GM19395 (cell line): ENCODE results near the gene GSG1L2.

Experiments used
- ATAC-seq: cut with Tn5 transposase; IDR thresholded peaks from one replicate; pipeline ENCODE4 v1.9.1; 2021; ENCODE audit warnings: mild to moderate bottlenecking, moderate library complexity; ENCODE audit not compliant: unreplicated experiment

GSG1L2 gene

GRCh38 chr17:9821921-9822320, at the start of gene GSG1L2:
TSS of gene GSG1L2 (minus strand) at chr17:9822079. CDS start at chr17:9822071, 8 bp downstream.
- ATAC-seq: no peak

- ATAC-seq: no peak
These were observed 46.7 kb upstream of the GSG1L2 start for GRCh38 chr17:9868552-9868951.

GRCh38 chr17:9865586-9865985, 43.7 kb upstream of the GSG1L2 start:
- ATAC-seq: no peak

GRCh38 chr17:9862949-9863348, 41.1 kb upstream of the GSG1L2 start:
- ATAC-seq: no peak

GRCh38 chr17:9862220-9862619, 40.3 kb upstream of the GSG1L2 start:
- no peak for ATAC-seq

GRCh38 chr17:9860851-9861250, 39.0 kb upstream of the GSG1L2 start:
- ATAC-seq: no peak

GRCh38 chr17:9859781-9860180, 37.9 kb upstream of the GSG1L2 start:
- no peak for ATAC-seq

- no peak for ATAC-seq
These were observed 33.2 kb upstream of the GSG1L2 start for GRCh38 chr17:9855036-9855435.

GRCh38 chr17:9854255-9854654, 32.4 kb upstream of the GSG1L2 start:
- no peak for ATAC-seq

GRCh38 chr17:9850151-9850550, 28.3 kb upstream of the GSG1L2 start:
- ATAC-seq: no peak

GRCh38 chr17:9845306-9845705, 23.4 kb upstream of the GSG1L2 start:
- no peak for ATAC-seq

GRCh38 chr17:9844153-9844552, 22.3 kb upstream of the GSG1L2 start:
- ATAC-seq: no peak

GRCh38 chr17:9843152-9844010, 21.5 kb upstream of the GSG1L2 start:
- ATAC-seq: no peak

GRCh38 chr17:9842057-9842758, 20.3 kb upstream of the GSG1L2 start:
- no peak for ATAC-seq

GRCh38 chr17:9839433-9839832, 17.6 kb upstream of the GSG1L2 start:
- no peak for ATAC-seq

- ATAC-seq: no peak
These were observed 15.9 kb upstream of the GSG1L2 start for GRCh38 chr17:9837551-9838471.

GRCh38 chr17:9833922-9834321, 12.0 kb upstream of the GSG1L2 start:
- ATAC-seq: no peak

GRCh38 chr17:9830711-9831110, 8.8 kb upstream of the GSG1L2 start:
- no peak for ATAC-seq

GRCh38 chr17:9829343-9829742, 7.5 kb upstream of the GSG1L2 start:
- ATAC-seq: no peak

- no peak for ATAC-seq
These were observed 6.7 kb upstream of the GSG1L2 start for GRCh38 chr17:9828296-9829295.
